ENCODE measurements around the gene POLR3GL. TPM values are rescaled to one million over a fixed set of nuclear protein-coding genes. Genes with fewer than 3 reads are reported as not detected.

POLR3GL gene
- total RNA-seq, 1 experiment from 2014 or later: 8.3 TPM

GRCh38 chr1:145991735-145992412 is 27.4 kb downstream of the POLR3GL start:
- DNase-seq (ENCODE audit: low read depth): no peak

- DNase-seq (ENCODE audit: low read depth): no peak
These were observed 28.0 kb downstream of the POLR3GL start for GRCh38 chr1:145992502-145992936.

- no peak for DNase-seq (ENCODE audit: low read depth)
These were observed 28.6 kb downstream of the POLR3GL start for GRCh38 chr1:145992958-145993617.

GRCh38 chr1:145993618-145994390 is 29.3 kb downstream of the POLR3GL start:
- no peak for DNase-seq (ENCODE audit: low read depth)

- no peak for DNase-seq (ENCODE audit: low read depth)
These were observed 30.1 kb downstream of the POLR3GL start for GRCh38 chr1:145994391-145995120.

- DNase-seq (ENCODE audit: low read depth): no peak
These were observed 30.8 kb downstream of the POLR3GL start for GRCh38 chr1:145995148-145995881.

- no peak for DNase-seq (ENCODE audit: low read depth)
These were observed 31.5 kb downstream of the POLR3GL start for GRCh38 chr1:145995964-145996432.

GRCh38 chr1:145996433-145997015 is 32.0 kb downstream of the POLR3GL start, which contains the start of gene TXNIP:
TSS of gene TXNIP (minus strand) at chr1:145996579. CDS start at chr1:145996266, 313 bp downstream.
- peak; percentile 95 for DNase-seq (ENCODE audit: low read depth)

- DNase-seq (ENCODE audit: low read depth): peak; percentile 37
These were observed 32.7 kb downstream of the POLR3GL start for GRCh38 chr1:145997016-145997717.

- DNase-seq (ENCODE audit: low read depth): no peak
These were observed 33.2 kb downstream of the POLR3GL start for GRCh38 chr1:145997718-145998023.

- DNase-seq (ENCODE audit: low read depth): no peak
These were observed 35.0 kb downstream of the POLR3GL start for GRCh38 chr1:145999321-146000024.

- no peak for DNase-seq (ENCODE audit: low read depth)
These were observed 37.2 kb downstream of the POLR3GL start for GRCh38 chr1:146001709-146002108.

GRCh38 chr1:146007489-146008133 is 43.1 kb downstream of the POLR3GL start:
- DNase-seq (ENCODE audit: low read depth): no peak

- no peak for DNase-seq (ENCODE audit: low read depth)
These were observed 45.7 kb downstream of the POLR3GL start for GRCh38 chr1:146010126-146010738.

GRCh38 chr1:146012703-146013558 is 48.4 kb downstream of the POLR3GL start:
- peak; percentile 74 for DNase-seq (ENCODE audit: low read depth)

- no peak for DNase-seq (ENCODE audit: low read depth)
These were observed 49.1 kb downstream of the POLR3GL start for GRCh38 chr1:146013559-146013922.

- no peak for DNase-seq (ENCODE audit: low read depth)
These were observed 52.4 kb downstream of the POLR3GL start for GRCh38 chr1:146016891-146017290.
